K562 treated with DMSO at 1 percent for 4 hours (cell line): ENCODE data around the gene SLC48A1. TPM values are rescaled to one million over a fixed set of nuclear protein-coding genes. Genes with fewer than 3 reads are reported as not detected.

ENCODE experiments used
- total RNA-seq: library from RNA; unstranded; fragments of 300-600 nt; gene quantifications from 2 replicates; pipeline ENCODE4 v1.2.3, GENCODE V29; 2022; ENCODE audit not compliant: insufficient read depth

SLC48A1 gene
- 41.8 and 59.1 TPM in 2 replicates for total RNA-seq

GRCh38 chr12:47773062-47773857 is at the start of gene SLC48A1:
TSS of gene SLC48A1 (plus strand) at chr12:47773238. CDS start at chr12:47773305, 67 bp downstream.

GRCh38 chr12:47725091-47725772 is 47.8 kb upstream of the SLC48A1 start, which contains the start of gene ENDOU:
TSS of gene ENDOU (minus strand) at chr12:47725490. CDS start at chr12:47725413, 77 bp downstream.

GRCh38 chr12:47758834-47759690 is 14.0 kb upstream of the SLC48A1 start, which contains the start of gene RAPGEF3:
TSS of gene RAPGEF3 (minus strand) at chr12:47758880. CDS start at chr12:47758556, 324 bp downstream.

DNA sequence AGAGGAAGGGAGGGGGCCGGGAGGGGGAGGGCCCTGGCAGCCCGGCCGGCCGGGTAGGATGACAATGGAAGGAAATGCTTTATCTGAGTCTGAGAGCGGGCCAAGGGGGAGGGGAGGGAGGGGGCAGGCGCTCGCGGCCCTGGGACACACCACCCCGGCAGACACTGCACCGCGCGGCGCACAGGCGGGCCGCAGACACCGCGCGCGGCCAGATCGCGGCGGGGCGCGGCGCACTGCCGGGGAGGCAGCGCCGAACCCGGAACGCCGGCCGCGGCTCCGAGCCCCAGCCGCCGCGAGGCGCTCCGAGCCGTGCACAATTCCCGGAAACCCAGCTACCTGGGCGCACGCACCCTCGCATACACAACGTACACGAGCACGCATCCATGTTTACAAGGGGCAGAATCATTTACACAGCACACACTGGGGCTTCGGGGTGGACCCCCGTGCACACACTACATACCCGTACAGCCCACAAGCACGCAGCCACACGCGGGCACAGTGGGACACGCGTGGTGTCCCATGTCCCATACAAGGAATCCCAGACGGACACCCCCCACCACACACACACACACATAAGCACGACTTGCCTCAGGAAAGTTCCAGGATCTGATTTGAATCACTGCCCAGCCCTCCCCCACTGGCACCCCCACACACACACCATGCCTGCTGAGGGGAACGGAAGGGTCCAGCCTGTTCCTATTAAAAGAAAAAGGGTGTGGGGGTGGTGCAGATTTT is 47.0 kb downstream of the SLC48A1 start, which contains the start of gene HDAC7:
Gene HDAC7, minus strand, starts transcription at position 8 of the 735 bp plus-strand sequence. CDS start 118 bp downstream, outside the sequence.

Other genes starting within 250 kb of the SLC48A1 start
- gene RPAP3, start 67.2 kb upstream of the SLC48A1 start, total RNA-seq = 32.0 and 32.4 TPM in 2 replicates
- gene ENDOU, start 47.7 kb upstream of the SLC48A1 start, total RNA-seq = not detected in 2 replicates
- gene RAPGEF3, start 14.4 kb upstream of the SLC48A1 start, total RNA-seq = 1.3 and 1.5 TPM in 2 replicates
- 38.0 and 44.7 TPM in 2 replicates for gene HDAC7, start 46.7 kb downstream of the SLC48A1 start, total RNA-seq
- 2.5 and 3.6 TPM in 2 replicates for gene VDR, start 131.8 kb downstream of the SLC48A1 start, total RNA-seq
- gene TMEM106C, start 190.4 kb downstream of the SLC48A1 start, total RNA-seq = 89.3 and 92.9 TPM in 2 replicates
- not detected in 2 replicates for gene COL2A1, start 231.2 kb downstream of the SLC48A1 start, total RNA-seq